Tibial nerve (tissue), 4 donors: ENCODE data around the gene MYO5C. TPM values are rescaled to one million over a fixed set of nuclear protein-coding genes. Genes with fewer than 3 reads are reported as not detected.

Source experiments
- DNase-seq, 2 donors: peaks; one replicate each; pipeline ENCODE4 v3.0.0-alpha.2; 2019; ENCODE audit warnings: low spot score in 2 of 2
- H3K27ac ChIP-seq, 4 donors: fragments of 200-600 bp; sonication (generic) in 3 of 4; one replicate each; pipeline ENCODE4 v1.5.1; 2017 to 2019; ENCODE audit warnings: mild to moderate bottlenecking in 1 of 4
- H3K27me3 ChIP-seq, 2 donors: fragments of 200-600 bp; sonication (generic) in 1 of 2; one replicate each; pipeline versions ENCODE4 v1.5.1 to v1.6.0; 2017 to 2019
- H3K36me3 ChIP-seq, 3 donors: fragments of 200-600 bp; sonication (generic); one replicate each; pipeline ENCODE4 v1.5.1; 2018 to 2019
- H3K4me1 ChIP-seq, 4 donors: fragments of 200-600 bp; sonication (generic) in 3 of 4; one replicate each; pipeline ENCODE4 v1.5.1; 2017 to 2019
- H3K4me3 ChIP-seq, 4 donors: fragments of 200-600 bp; sonication (generic) in 3 of 4; one replicate each; pipeline ENCODE4 v1.5.1; 2017 to 2019; ENCODE audit warnings: mild to moderate bottlenecking in 1 of 4, moderate library complexity in 1 of 4
- H3K9me3 ChIP-seq, 4 donors: fragments of 200-600 bp; sonication (generic) in 3 of 4; one replicate each; pipeline ENCODE4 v1.5.1; 2017 to 2019
- CTCF ChIP-seq, 5 experiments: fragments of 200-600 bp in 3 of 5; fragments of 450-650 bp in 2 of 5; sonication (generic) in 3 of 5; IDR thresholded peaks; one replicate each; pipeline ENCODE4 v1.5.1; 2016 to 2019; ENCODE audit warnings: antibody characterized with exemption in 5 of 5, mild to moderate bottlenecking in 3 of 5, moderate library complexity in 2 of 5
- EP300 ChIP-seq, 2 donors: sonication (generic); formaldehyde crosslinking; IDR thresholded peaks; one replicate each; pipeline ENCODE4 v1.6.1; 2017; ENCODE audit warnings: antibody characterized with exemption in 2 of 2, mild to moderate bottlenecking in 1 of 2
- POLR2A ChIP-seq, 2 donors: fragments of 450-650 bp; IDR thresholded peaks; one replicate each; pipeline ENCODE4 v1.6.1; 2017; ENCODE audit warnings: antibody characterized with exemption in 2 of 2, mild to moderate bottlenecking in 2 of 2, moderate library complexity in 2 of 2
- WGBS, 2 donors: methylation state at CpG; one replicate each; pipeline ENCODE4 v1.1.5; 2018; 5-methylcytosine and 5-hydroxymethylcytosine counted together
- total RNA-seq, 4 donors: library from RNA; depleted of rRNA; stranded (reverse); fragments of >200 nt; gene quantifications; one replicate each; pipeline ENCODE4 v1.1.0, GENCODE V29; 2016

The MYO5C gene
- total RNA-seq, 4 donors from 2014 or later: 9.8 to 39.3 (median 12.6) TPM

DNA sequence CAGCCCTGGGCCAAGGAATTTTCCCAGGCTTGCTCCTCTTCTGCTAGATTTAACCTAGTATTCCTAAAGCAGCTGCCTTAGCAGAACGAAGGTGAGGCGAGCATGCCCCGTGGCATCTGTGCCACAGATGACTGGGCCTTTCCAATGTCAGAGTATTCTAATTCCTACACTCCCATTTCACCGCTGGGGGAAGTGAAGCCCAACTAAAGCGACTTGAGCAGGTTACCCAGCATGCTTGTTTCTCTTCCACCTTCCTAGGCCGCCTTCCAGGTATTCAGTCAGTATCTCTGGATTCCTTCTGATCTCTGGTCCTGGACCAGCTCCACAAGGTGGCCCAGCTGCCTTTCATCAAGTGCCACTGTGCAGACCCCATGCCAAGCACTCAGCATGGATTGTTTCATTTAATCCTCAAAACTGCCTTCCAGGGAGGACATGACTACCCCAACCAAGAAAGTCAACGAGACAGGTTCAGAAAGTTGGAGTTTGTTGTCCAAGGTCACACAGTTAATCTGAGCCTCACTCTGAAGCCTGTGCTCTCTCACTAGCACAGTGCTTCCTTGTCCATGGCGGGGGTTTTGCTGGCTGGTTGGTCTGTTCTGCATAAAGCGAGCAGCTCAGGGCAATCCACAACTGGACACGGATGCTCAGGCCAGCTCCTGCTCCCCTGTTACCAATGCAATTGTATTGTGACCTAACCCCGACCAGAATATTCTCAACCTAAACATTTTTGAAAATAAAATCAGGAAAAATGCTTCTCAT, 15.1 kb downstream of the MYO5C start:
- no peaks in the 10 kb centered on the region for H3K9me3 ChIP-seq
- H3K4me1 ChIP-seq: no peaks in the 10 kb centered on the region
- peaks cover 0 to 7% (median 0%) of the 10 kb centered on the region in 3 donors for H3K36me3 ChIP-seq
- WGBS, 2 donors: 81% methylated on average over 11 of the region's 11 CpGs
- DNase-seq: no peak
- H3K27me3 ChIP-seq: no peaks in the 10 kb centered on the region
- H3K27ac ChIP-seq: no peak overlapping the region
- H3K4me3 ChIP-seq: no peak overlapping the region
- no peak for TF ChIP-seq CTCF (IDR thresholded peaks at IDR 0.05)
- no peak for TF ChIP-seq POLR2A (IDR thresholded peaks at IDR 0.05)
- TF ChIP-seq EP300 (IDR thresholded peaks at IDR 0.05): no peak

DNA sequence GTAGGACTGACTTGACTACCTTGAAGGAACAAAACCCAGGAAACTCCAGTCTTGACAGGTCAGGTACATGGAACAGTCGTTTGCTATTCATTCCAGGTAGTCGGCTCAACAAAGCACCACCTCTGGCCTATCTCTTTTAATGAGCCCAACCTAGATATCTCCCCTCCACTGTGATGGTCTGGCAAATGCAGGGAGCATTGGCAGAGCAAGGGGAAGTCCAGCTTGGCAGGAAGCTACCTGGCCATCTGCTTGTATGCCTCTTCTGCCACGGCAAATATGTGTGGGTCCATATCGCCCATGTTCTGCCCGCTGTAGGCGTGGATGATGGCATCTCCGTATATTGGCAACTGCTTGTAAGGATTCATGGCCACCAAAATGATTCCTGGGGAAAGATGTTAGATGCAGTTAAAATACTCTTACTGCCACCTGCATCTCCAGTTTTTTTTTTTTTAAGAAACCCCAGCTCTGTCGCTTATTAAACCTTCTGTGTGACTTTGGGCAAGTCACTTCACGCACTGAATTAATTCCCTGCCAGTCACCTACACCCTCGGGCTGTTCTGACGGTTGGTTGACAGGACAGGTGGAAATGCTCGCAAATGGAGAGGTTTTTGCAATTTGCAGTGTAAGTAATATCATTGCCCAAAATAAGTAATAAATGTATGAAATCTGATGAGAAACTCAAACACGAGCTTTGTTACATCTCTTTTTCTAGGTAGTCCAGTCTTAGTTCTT, 16.8 kb downstream of the MYO5C start:
- no peak for TF ChIP-seq POLR2A (IDR thresholded peaks at IDR 0.05)
- TF ChIP-seq EP300 (IDR thresholded peaks at IDR 0.05): no peak
- 93 to 94% methylated on average over 13 of the region's 13 CpGs for WGBS, 2 donors
- peaks cover 0 to 7% (median 0%) of the 10 kb centered on the region in 3 donors for H3K36me3 ChIP-seq
- no peaks in the 10 kb centered on the region for H3K9me3 ChIP-seq
- no peak overlapping the region for H3K4me3 ChIP-seq
- H3K27ac ChIP-seq: no peak overlapping the region
- no peaks in the 10 kb centered on the region for H3K4me1 ChIP-seq
- H3K27me3 ChIP-seq: no peaks in the 10 kb centered on the region
- DNase-seq: no peak

- H3K27ac ChIP-seq: no peak overlapping the region
- WGBS, 2 donors: 60 to 69% methylated on average over 3 of the region's 3 CpGs
- no peaks in the 10 kb centered on the region for H3K4me1 ChIP-seq
- H3K4me3 ChIP-seq: no peak overlapping the region
- no peaks in the 10 kb centered on the region for H3K27me3 ChIP-seq
- TF ChIP-seq EP300 (IDR thresholded peaks at IDR 0.05): no peak
- TF ChIP-seq POLR2A (IDR thresholded peaks at IDR 0.05): no peak
- TF ChIP-seq CTCF (IDR thresholded peaks at IDR 0.05): no peak
- H3K9me3 ChIP-seq: no peaks in the 10 kb centered on the region
- DNase-seq: no peak
- peaks cover 0 to 7% (median 0%) of the 10 kb centered on the region in 3 donors for H3K36me3 ChIP-seq
Observed at GRCh38 chr15:52278135-52278534, 17.5 kb downstream of the MYO5C start.

GRCh38 chr15:52277575-52277974, 18.0 kb downstream of the MYO5C start:
- Histone ChIP-seq H3K27me3 (no peaks in the 10 kb centered on the region), H3K4me3 (no peak overlapping the region), H3K36me3 (peaks cover 0 to 7% (median 0%) of the 10 kb centered on the region in 3 donors), H3K27ac (no peak overlapping the region), H3K9me3 (no peaks in the 10 kb centered on the region), H3K4me1 (no peaks in the 10 kb centered on the region)
- DNase-seq: no peak
- no peak for TF ChIP-seq CTCF (IDR thresholded peaks at IDR 0.05)
- TF ChIP-seq POLR2A (IDR thresholded peaks at IDR 0.05): no peak
- TF ChIP-seq EP300 (IDR thresholded peaks at IDR 0.05): no peak
- 86 to 90% methylated on average over 9 of the region's 9 CpGs for WGBS, 2 donors

- Histone ChIP-seq H3K27me3 (no peaks in the 10 kb centered on the region), H3K9me3 (no peaks in the 10 kb centered on the region), H3K36me3 (peaks cover 0 to 7% (median 0%) of the 10 kb centered on the region in 3 donors), H3K4me1 (no peaks in the 10 kb centered on the region), H3K4me3 (no peak overlapping the region), H3K27ac (no peak overlapping the region)
- TF ChIP-seq EP300 (IDR thresholded peaks at IDR 0.05) (no peak), POLR2A (IDR thresholded peaks at IDR 0.05) (no peak), CTCF (IDR thresholded peaks at IDR 0.05) (no peak)
- no peak for DNase-seq
- WGBS, 2 donors: 88 to 92% methylated on average over 7 of the region's 7 CpGs
Observed at GRCh38 chr15:52276256-52276770, 19.3 kb downstream of the MYO5C start.
